DND-41 (cell line): Measurements from ENCODE around the gene ZC3H7A.

Experiments used
- EZH2 ChIP-seq: IDR thresholded peaks from 3 replicates; pipeline ENCODE4 v1.6.1; 2012; ENCODE audit warnings: borderline replicate concordance, low read depth, mild to moderate bottlenecking, moderate library complexity, low read length, inconsistent platforms; ENCODE audit not compliant: severe bottlenecking
- TF ChIP-seq, protein P1 (sequence below): IDR thresholded peaks from 2 replicates; pipeline ENCODE4 v1.5.1; 2012; ENCODE audit warnings: borderline replicate concordance, low read length, moderate library complexity, mild to moderate bottlenecking; ENCODE audit not compliant: poor library complexity, severe bottlenecking; ENCODE audit errors: extremely low read depth

DNA sequence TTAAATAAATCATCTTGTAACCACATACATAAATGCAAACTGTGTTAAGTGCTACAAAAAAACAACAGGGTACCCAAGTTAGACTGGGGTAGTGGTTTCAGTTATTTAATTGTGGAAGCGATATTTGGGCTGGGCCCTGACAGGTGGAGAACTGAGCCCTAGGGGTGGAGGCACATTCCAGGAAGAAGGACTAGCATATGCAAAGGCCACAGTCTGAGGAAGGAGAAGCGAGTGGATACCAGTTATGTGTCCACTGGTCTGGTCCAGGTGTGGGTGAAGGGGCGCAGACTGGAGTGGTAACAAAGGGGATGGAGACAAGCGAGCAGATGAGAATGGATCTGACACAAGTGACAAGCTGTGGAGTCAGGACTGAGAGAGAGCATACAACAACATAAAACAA lies 77.3 kb downstream of the ZC3H7A start:
- TF ChIP-seq, protein P1, sequence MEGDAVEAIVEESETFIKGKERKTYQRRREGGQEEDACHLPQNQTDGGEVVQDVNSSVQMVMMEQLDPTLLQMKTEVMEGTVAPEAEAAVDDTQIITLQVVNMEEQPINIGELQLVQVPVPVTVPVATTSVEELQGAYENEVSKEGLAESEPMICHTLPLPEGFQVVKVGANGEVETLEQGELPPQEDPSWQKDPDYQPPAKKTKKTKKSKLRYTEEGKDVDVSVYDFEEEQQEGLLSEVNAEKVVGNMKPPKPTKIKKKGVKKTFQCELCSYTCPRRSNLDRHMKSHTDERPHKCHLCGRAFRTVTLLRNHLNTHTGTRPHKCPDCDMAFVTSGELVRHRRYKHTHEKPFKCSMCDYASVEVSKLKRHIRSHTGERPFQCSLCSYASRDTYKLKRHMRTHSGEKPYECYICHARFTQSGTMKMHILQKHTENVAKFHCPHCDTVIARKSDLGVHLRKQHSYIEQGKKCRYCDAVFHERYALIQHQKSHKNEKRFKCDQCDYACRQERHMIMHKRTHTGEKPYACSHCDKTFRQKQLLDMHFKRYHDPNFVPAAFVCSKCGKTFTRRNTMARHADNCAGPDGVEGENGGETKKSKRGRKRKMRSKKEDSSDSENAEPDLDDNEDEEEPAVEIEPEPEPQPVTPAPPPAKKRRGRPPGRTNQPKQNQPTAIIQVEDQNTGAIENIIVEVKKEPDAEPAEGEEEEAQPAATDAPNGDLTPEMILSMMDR = no peak
- no peak for TF ChIP-seq EZH2
